IPS DF 6.9 (cell line): ENCODE data around the gene SLC25A36.
"Not testable (repeated sequence)": the region's sequence is repeated elsewhere in the genome, so short reads cannot be mapped to it uniquely, and the experiment has no call there.

ENCODE experiments used
- DNase-seq: peaks from one replicate; pipeline ENCODE4 v3.0.0-alpha.2; 2013; ENCODE audit warnings: low read depth, low spot score
- H3K27ac ChIP-seq: one replicate; pipeline ENCODE4 v1.5.1; 2013; ENCODE audit warnings: low read length, control low read depth
- H3K27me3 ChIP-seq: 2 replicates; pipeline ENCODE4 v1.6.1; 2013; ENCODE audit warnings: mild to moderate bottlenecking, low read length; ENCODE audit not compliant: control insufficient read depth, insufficient read depth
- H3K36me3 ChIP-seq: 2 replicates; pipeline ENCODE4 v1.6.1; 2013; ENCODE audit warnings: low read length; ENCODE audit not compliant: control insufficient read depth, insufficient read depth
- H3K4me1 ChIP-seq: 2 replicates; pipeline ENCODE4 v1.6.1; 2013; ENCODE audit warnings: low read length; ENCODE audit not compliant: control insufficient read depth, insufficient read depth
- H3K4me3 ChIP-seq: 2 replicates; pipeline ENCODE4 v1.5.1; 2013; ENCODE audit warnings: mild to moderate bottlenecking, low read length
- H3K9me3 ChIP-seq: 2 replicates; pipeline ENCODE4 v1.6.1; 2013; ENCODE audit warnings: low read length, inconsistent platforms; ENCODE audit not compliant: control insufficient read depth, insufficient read depth
- WGBS: extraction: QIAGEN DNeasy Blood & Tissue Kit; methylation state at CpG from one replicate; pipeline ENCODE4 v1.1.7; 2013; ENCODE audit warnings: mixed read lengths, missing lambda C conversion rate; ENCODE audit not compliant: insufficient read length, insufficient coverage; 5-methylcytosine and 5-hydroxymethylcytosine counted together

The SLC25A36 gene

GRCh38 chr3:140994316-140994715 is 52.7 kb downstream of the SLC25A36 start:
- H3K9me3 ChIP-seq = no peaks in the 10 kb centered on the region
- no peaks in the 10 kb centered on the region for H3K36me3 ChIP-seq
- DNase-seq = no peak
- no CpG with 5 or more reads among the region's 1 CpG for WGBS
- no peaks in the 10 kb centered on the region for H3K4me1 ChIP-seq
- no peaks in the 10 kb centered on the region for H3K27me3 ChIP-seq
- no peak overlapping the region for H3K4me3 ChIP-seq
- H3K27ac ChIP-seq = no peak overlapping the region

- H3K4me1 ChIP-seq, DNase-seq: not testable (repeated sequence)
Observed at GRCh38 chr3:140994861-140995260, 53.2 kb downstream of the SLC25A36 start.

GRCh38 chr3:140995881-140996280 is 54.2 kb downstream of the SLC25A36 start:
- Histone ChIP-seq H3K27me3 (no peaks in the 10 kb centered on the region), H3K27ac (no peak overlapping the region), H3K4me1 (no peaks in the 10 kb centered on the region), H3K9me3 (no peaks in the 10 kb centered on the region), H3K4me3 (no peak overlapping the region), H3K36me3 (no peaks in the 10 kb centered on the region)
- WGBS = no CpG with 5 or more reads among the region's 2 CpGs
- DNase-seq = no peak

More at GRCh38 chr3:140994861-140995260, 53.2 kb downstream of the SLC25A36 start:
- no CpG with 5 or more reads among the region's 2 CpGs for WGBS
- not testable (repeated sequence) for H3K27me3 ChIP-seq, H3K4me3 ChIP-seq, H3K9me3 ChIP-seq, H3K27ac ChIP-seq, H3K36me3 ChIP-seq

GRCh38 chr3:141000027-141000663 is 58.5 kb downstream of the SLC25A36 start:
- Histone ChIP-seq H3K4me3 (no peak overlapping the region), H3K4me1 (no peaks in the 10 kb centered on the region), H3K27me3 (no peaks in the 10 kb centered on the region), H3K36me3 (no peaks in the 10 kb centered on the region), H3K9me3 (no peaks in the 10 kb centered on the region), H3K27ac (no peak overlapping the region)
- DNase-seq = peak; percentile 48
- no CpG with 5 or more reads among the region's 2 CpGs for WGBS

- no CpG with 5 or more reads among the region's 2 CpGs for WGBS
- Histone ChIP-seq H3K4me3 (no peak overlapping the region), H3K36me3 (no peaks in the 10 kb centered on the region), H3K4me1 (no peaks in the 10 kb centered on the region), H3K9me3 (no peaks in the 10 kb centered on the region), H3K27ac (no peak overlapping the region), H3K27me3 (no peaks in the 10 kb centered on the region)
- no peak for DNase-seq
Observed at GRCh38 chr3:141000686-141001085, 59.0 kb downstream of the SLC25A36 start.

GRCh38 chr3:141006344-141006743 is 64.7 kb downstream of the SLC25A36 start:
- no peaks in the 10 kb centered on the region for H3K27me3 ChIP-seq
- no CpG with 5 or more reads among the region's 1 CpG for WGBS
- no peaks in the 10 kb centered on the region for H3K4me1 ChIP-seq
- H3K4me3 ChIP-seq = no peak overlapping the region
- H3K27ac ChIP-seq = no peak overlapping the region
- H3K36me3 ChIP-seq = no peaks in the 10 kb centered on the region
- DNase-seq = no peak
- H3K9me3 ChIP-seq = no peaks in the 10 kb centered on the region

- Histone ChIP-seq H3K36me3 (no peaks in the 10 kb centered on the region), H3K9me3 (no peaks in the 10 kb centered on the region), H3K27me3 (no peaks in the 10 kb centered on the region), H3K4me3 (no peak overlapping the region), H3K4me1 (no peaks in the 10 kb centered on the region), H3K27ac (no peak overlapping the region)
- WGBS = no CpG with 5 or more reads among the region's 3 CpGs
- DNase-seq = no peak
Observed at GRCh38 chr3:141009496-141009895, 67.9 kb downstream of the SLC25A36 start.

- no peaks in the 10 kb centered on the region for H3K27me3 ChIP-seq
- no peaks in the 10 kb centered on the region; the same call in 1 of the 2 replicates for H3K4me1 ChIP-seq
- WGBS = no CpG with 5 or more reads among the region's 13 CpGs
- H3K27ac ChIP-seq = no peak overlapping the region
- no peaks in the 10 kb centered on the region for H3K9me3 ChIP-seq
- DNase-seq = peak; percentile 75
- no peak overlapping the region for H3K4me3 ChIP-seq
- H3K36me3 ChIP-seq = no peaks in the 10 kb centered on the region
Observed at GRCh38 chr3:141011232-141011996, 69.8 kb downstream of the SLC25A36 start.

- Histone ChIP-seq H3K36me3 (no peaks in the 10 kb centered on the region), H3K9me3 (no peaks in the 10 kb centered on the region), H3K27ac (no peak overlapping the region), H3K4me1 (no peaks in the 10 kb centered on the region; the same call in 1 of the 2 replicates), H3K27me3 (no peaks in the 10 kb centered on the region), H3K4me3 (no peak overlapping the region)
- DNase-seq = no peak
- no CpG with 5 or more reads among the region's 4 CpGs for WGBS
Observed at GRCh38 chr3:141011997-141012262, 70.3 kb downstream of the SLC25A36 start.

GRCh38 chr3:141012571-141012970 is 70.9 kb downstream of the SLC25A36 start:
- WGBS = no CpG with 5 or more reads among the region's 2 CpGs
- Histone ChIP-seq H3K27me3 (no peaks in the 10 kb centered on the region), H3K4me3 (no peak overlapping the region), H3K27ac (no peak overlapping the region), H3K9me3 (no peaks in the 10 kb centered on the region), H3K4me1 (no peaks in the 10 kb centered on the region; the same call in 1 of the 2 replicates), H3K36me3 (no peaks in the 10 kb centered on the region)
- DNase-seq = no peak

GRCh38 chr3:141015481-141015880 is 73.8 kb downstream of the SLC25A36 start:
- H3K4me3 ChIP-seq = no peak overlapping the region
- no peaks in the 10 kb centered on the region for H3K36me3 ChIP-seq
- no peak overlapping the region for H3K27ac ChIP-seq
- DNase-seq = no peak
- no peaks in the 10 kb centered on the region; the same call in 1 of the 2 replicates for H3K4me1 ChIP-seq
- WGBS = no CpG with 5 or more reads among the region's 3 CpGs
- no peaks in the 10 kb centered on the region for H3K27me3 ChIP-seq
- H3K9me3 ChIP-seq = no peaks in the 10 kb centered on the region
